ENCODE results near the gene CNNM4. TPM values are rescaled to one million over a fixed set of nuclear protein-coding genes. Genes with fewer than 3 reads are reported as not detected.

The CNNM4 gene
- total and polyA plus RNA-seq, 4 donors: 0.82 to 2.3 (median 2.1) TPM

DNA sequence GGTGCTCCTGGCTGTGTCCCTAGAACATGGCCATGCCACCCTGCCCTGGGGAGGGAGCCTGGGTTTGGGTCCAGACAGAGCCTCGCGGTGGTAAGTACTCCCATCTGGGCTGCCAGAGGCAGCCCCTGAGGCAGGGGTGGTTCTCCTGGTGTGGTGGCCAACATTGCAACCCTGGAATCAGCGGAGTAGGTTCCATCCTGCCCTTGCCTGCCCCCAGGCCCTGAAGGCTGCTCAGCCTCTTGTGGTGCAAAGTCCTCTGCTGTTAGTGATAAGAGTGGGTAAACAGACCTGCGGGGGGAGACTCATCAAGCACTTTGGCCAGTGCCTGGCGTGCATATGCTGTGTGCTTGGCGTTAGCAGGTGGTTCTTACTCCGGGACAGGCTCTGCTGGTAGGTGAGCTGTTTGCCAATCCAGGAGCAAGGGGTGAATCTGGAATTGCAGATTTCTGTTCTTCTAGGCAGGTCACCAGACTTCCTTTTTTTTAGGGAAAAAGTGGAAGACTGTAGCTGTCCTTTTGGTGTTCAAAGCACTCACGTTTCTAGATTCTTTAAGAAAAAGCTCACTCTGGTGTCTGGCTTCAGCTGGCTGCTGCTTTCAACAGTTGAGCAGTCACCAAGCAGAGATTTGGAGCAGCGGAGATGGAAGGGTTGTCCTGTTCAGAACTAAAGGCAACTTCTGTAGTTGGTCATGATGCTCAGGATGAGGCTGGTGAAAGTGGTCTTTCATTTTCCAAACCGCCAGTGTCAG lies 58.6 kb downstream of the CNNM4 start:
- WGBS: 35% methylated on average over 10 of the region's 10 CpGs
- Histone ChIP-seq H3K9ac (ENCODE audit: low read depth in 1 of 2, low read length in 2 of 2) (no peak overlapping the region), H3K27ac (ENCODE audit: low read depth in 1 of 2, low read length in 2 of 2) (peak overlapping the region; percentile 4 to 9), H3K4me3 (ENCODE audit: low read depth in 1 of 3, low read length in 3 of 3) (peak overlapping the region in 2 of 3 donors; percentile 3 to 29), H3K36me3 (ENCODE audit: control insufficient read depth in 4 of 4, insufficient read depth in 3 of 4, low read depth in 1 of 4, low read length in 3 of 4) (peaks cover 0 to 8% (median under 1%) of the 10 kb centered on the region in 4 donors), H3K27me3 (ENCODE audit: control insufficient read depth in 4 of 4, insufficient read depth in 4 of 4, low read length in 3 of 4) (no peaks in the 10 kb centered on the region), H3K4me1 (ENCODE audit: control insufficient read depth in 4 of 4, insufficient read depth in 4 of 4, low read length in 3 of 4) (peaks cover 22 to 73% (median 64%) of the 10 kb centered on the region in 4 donors), H3K9me3 (ENCODE audit: control insufficient read depth in 4 of 4, low read length in 3 of 4) (no peaks in the 10 kb centered on the region)
- peak; percentile 93 to 96 for TF ChIP-seq RXRA (IDR thresholded peaks at IDR 0.05)
- TF ChIP-seq NR2F2 (IDR thresholded peaks at IDR 0.05): peak; percentile 35
- TF ChIP-seq REST (IDR thresholded peaks at IDR 0.05): peak; percentile 82
- peak; percentile 98 for TF ChIP-seq HNF4G (IDR thresholded peaks at IDR 0.05)
- peak in 1 of 2 donors; percentile 73 for TF ChIP-seq EGR1 (IDR thresholded peaks at IDR 0.05; ENCODE audit: low read depth in 2 of 2)
- no peak for TF ChIP-seq GABPA (IDR thresholded peaks at IDR 0.05 in 1 of 2, conservative IDR thresholded peaks at IDR 0.05 in 1 of 2)
- TF ChIP-seq, protein P1, sequence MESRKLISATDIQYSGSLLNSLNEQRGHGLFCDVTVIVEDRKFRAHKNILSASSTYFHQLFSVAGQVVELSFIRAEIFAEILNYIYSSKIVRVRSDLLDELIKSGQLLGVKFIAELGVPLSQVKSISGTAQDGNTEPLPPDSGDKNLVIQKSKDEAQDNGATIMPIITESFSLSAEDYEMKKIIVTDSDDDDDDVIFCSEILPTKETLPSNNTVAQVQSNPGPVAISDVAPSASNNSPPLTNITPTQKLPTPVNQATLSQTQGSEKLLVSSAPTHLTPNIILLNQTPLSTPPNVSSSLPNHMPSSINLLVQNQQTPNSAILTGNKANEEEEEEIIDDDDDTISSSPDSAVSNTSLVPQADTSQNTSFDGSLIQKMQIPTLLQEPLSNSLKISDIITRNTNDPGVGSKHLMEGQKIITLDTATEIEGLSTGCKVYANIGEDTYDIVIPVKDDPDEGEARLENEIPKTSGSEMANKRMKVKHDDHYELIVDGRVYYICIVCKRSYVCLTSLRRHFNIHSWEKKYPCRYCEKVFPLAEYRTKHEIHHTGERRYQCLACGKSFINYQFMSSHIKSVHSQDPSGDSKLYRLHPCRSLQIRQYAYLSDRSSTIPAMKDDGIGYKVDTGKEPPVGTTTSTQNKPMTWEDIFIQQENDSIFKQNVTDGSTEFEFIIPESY (IDR thresholded peaks at IDR 0.05): peak; percentile 90
- TF ChIP-seq ATF3 (IDR thresholded peaks at IDR 0.05): no peak
- TF ChIP-seq YY1 (IDR thresholded peaks at IDR 0.05): peak; percentile 88
- TF ChIP-seq FOXA2 (IDR thresholded peaks at IDR 0.05): peak; percentile 78
- TF ChIP-seq RAD21 (IDR thresholded peaks at IDR 0.05): peak; percentile 54 to 71
- peak; percentile 94 for TF ChIP-seq SP1 (IDR thresholded peaks at IDR 0.05)
- no peak for TF ChIP-seq CTCF (IDR thresholded peaks at IDR 0.05; ENCODE audit: low read depth, low read length, missing input control)
- TF ChIP-seq TAF1 (conservative IDR thresholded peaks at IDR 0.05): peak; percentile 74
- TF ChIP-seq, protein P2, sequence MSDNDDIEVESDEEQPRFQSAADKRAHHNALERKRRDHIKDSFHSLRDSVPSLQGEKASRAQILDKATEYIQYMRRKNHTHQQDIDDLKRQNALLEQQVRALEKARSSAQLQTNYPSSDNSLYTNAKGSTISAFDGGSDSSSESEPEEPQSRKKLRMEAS (IDR thresholded peaks at IDR 0.05): peak; percentile 97
- peak; percentile 89 for TF ChIP-seq FOXA1 (IDR thresholded peaks at IDR 0.05)
- peak; percentile 96 for TF ChIP-seq HNF4A (conservative IDR thresholded peaks at IDR 0.05)
- TF ChIP-seq JUND (IDR thresholded peaks at IDR 0.05): peak; percentile 82 to 95
- DNase-seq (ENCODE audit: low spot score): peak; percentile 64
